Measurements from ENCODE around the gene GAPVD1. TPM values are rescaled to one million over a fixed set of nuclear protein-coding genes. Genes with fewer than 3 reads are reported as not detected.

Gene GAPVD1
- total and polyA plus RNA-seq, 10 of the 15 experiments (the other 5 are each of a cell fraction or from before 2014, with no cell fraction given): 4.3 to 36.6 (median 25.9) TPM

GRCh38 chr9:125397736-125398135 lies 136.1 kb downstream of the GAPVD1 start:
- no peak overlapping the region for H3K27ac ChIP-seq (ENCODE audit: control insufficient read depth, insufficient read depth)
- CTCF ChIA-PET: no interaction called here
- H3K79me2 ChIP-seq (ENCODE audit: control insufficient read depth, insufficient read depth, low read length): no peaks in the 10 kb centered on the region
- no peaks in the 10 kb centered on the region for H3K27me3 ChIP-seq (replicated peaks in 1 of 2; ENCODE audit: control insufficient read depth in 2 of 2, insufficient read depth in 2 of 2, low read length in 1 of 2)
- no peaks in the 10 kb centered on the region for H3K36me3 ChIP-seq (ENCODE audit: control insufficient read depth in 2 of 2, insufficient read depth in 2 of 2, low read length in 1 of 2)
- no peak overlapping the region for H3K9ac ChIP-seq (ENCODE audit: control insufficient read depth, insufficient read depth, low read length)
- RAD21 ChIA-PET (ENCODE audit: unreplicated experiment): no interaction called here
- no peak overlapping the region for H2AFZ ChIP-seq (ENCODE audit: control insufficient read depth, low read depth, low read length)
- H3K4me3 ChIP-seq: no peak overlapping the region
- no TSS peak for BruUV-seq (replicated peaks)
- no peaks in the 10 kb centered on the region for H3K4me1 ChIP-seq (ENCODE audit: control insufficient read depth, insufficient read depth, low read length)
- SMC1A ChIA-PET (ENCODE audit: uncharacterized antibody, unreplicated experiment): no interaction called here
- no peaks in the 10 kb centered on the region for H3K9me3 ChIP-seq (replicated peaks; ENCODE audit: control insufficient read depth, insufficient read depth, low read length)
- DNase-seq (ENCODE audit: low read depth, low spot score): no peak
- no peak overlapping the region for H3K4me2 ChIP-seq (ENCODE audit: control insufficient read depth, insufficient read depth)
- FAIRE-seq: no peak
- no peak for ATAC-seq
- no peaks in the 10 kb centered on the region for H4K20me1 ChIP-seq (ENCODE audit: control insufficient read depth, insufficient read depth)
- in situ Hi-C loops (cut with MboI) (no loop called here), intact Hi-C loops (cut with micrococcal nuclease; ENCODE audit: unreplicated experiment) (no loop called here)
- 60% methylated on average over 11 of the region's 11 CpGs for WGBS (ENCODE audit: insufficient coverage, insufficient replicate concordance, low lambda C conversion rate, missing lambda C conversion rate)
- POLR2A ChIA-PET: interaction anchor here (0.5 kb wide), 1 partner anchor 143 kb away, joined by 3 read pairs; no protein-coding TSS in a partner anchor
- TF ChIP-seq NFIC (IDR thresholded peaks at IDR 0.05; ENCODE audit: low read depth, low read length): no peak
- TF ChIP-seq ZBTB40 (IDR thresholded peaks at IDR 0.05; ENCODE audit: borderline replicate concordance): no peak
- no peak for TF ChIP-seq NFYA (IDR thresholded peaks at IDR 0.05; ENCODE audit: borderline replicate concordance, low read depth, low read length)
- no peak for TF ChIP-seq KLF5 (IDR thresholded peaks at IDR 0.05; ENCODE audit: partially characterized antibody)
- no peak for TF ChIP-seq RAD21 (IDR thresholded peaks at IDR 0.05; ENCODE audit: insufficient read depth, low read depth, low read length)
- no peak for TF ChIP-seq TCF3 (IDR thresholded peaks at IDR 0.05; ENCODE audit: borderline replicate concordance, insufficient read depth, low read depth, low read length)
- TF ChIP-seq ZBED1 (IDR thresholded peaks at IDR 0.05; ENCODE audit: borderline replicate concordance): no peak
- no peak for TF ChIP-seq NFXL1 (IDR thresholded peaks at IDR 0.05; ENCODE audit: borderline replicate concordance)
- TF ChIP-seq SMARCA5 (IDR thresholded peaks at IDR 0.05): no peak
- no peak for TF ChIP-seq REST (IDR thresholded peaks at IDR 0.05; ENCODE audit: low read depth, low read length)
- no peak for TF ChIP-seq SRF (IDR thresholded peaks at IDR 0.05; ENCODE audit: low read depth in 2 of 2, low read length in 2 of 2)
- no peak for TF ChIP-seq TBL1XR1 (IDR thresholded peaks at IDR 0.05; ENCODE audit: low read depth, low read length)
- TF ChIP-seq NRF1 (conservative IDR thresholded peaks at IDR 0.05; ENCODE audit: low read depth, low read length): no peak
- no peak for TF ChIP-seq MEF2A (IDR thresholded peaks at IDR 0.05; ENCODE audit: insufficient read depth, low read depth, low read length)
- TF ChIP-seq YBX1 (IDR thresholded peaks at IDR 0.05): no peak
- no peak for TF ChIP-seq MXI1 (IDR thresholded peaks at IDR 0.05; ENCODE audit: low read depth, low read length)
- no peak for TF ChIP-seq NR2C1 (IDR thresholded peaks at IDR 0.05)
- no peak for TF ChIP-seq BRCA1 (IDR thresholded peaks at IDR 0.05; ENCODE audit: low read depth, low read length)
- TF ChIP-seq RELA (IDR thresholded peaks at IDR 0.05; ENCODE audit: borderline replicate concordance, partially characterized antibody): no peak

Data from GM12878 (cell line).